HG02588 (cell line): ENCODE measurements around the gene SLC25A18.
"Not testable (repeated sequence)": the region's sequence is repeated elsewhere in the genome, so short reads cannot be mapped to it uniquely, and the experiment has no call there.

Experiments
- ATAC-seq: cut with Tn5 transposase; IDR thresholded peaks from one replicate; pipeline ENCODE4 v1.9.1; 2021; ENCODE audit warnings: mild to moderate bottlenecking, moderate library complexity; ENCODE audit not compliant: unreplicated experiment

SLC25A18 gene, protein sequence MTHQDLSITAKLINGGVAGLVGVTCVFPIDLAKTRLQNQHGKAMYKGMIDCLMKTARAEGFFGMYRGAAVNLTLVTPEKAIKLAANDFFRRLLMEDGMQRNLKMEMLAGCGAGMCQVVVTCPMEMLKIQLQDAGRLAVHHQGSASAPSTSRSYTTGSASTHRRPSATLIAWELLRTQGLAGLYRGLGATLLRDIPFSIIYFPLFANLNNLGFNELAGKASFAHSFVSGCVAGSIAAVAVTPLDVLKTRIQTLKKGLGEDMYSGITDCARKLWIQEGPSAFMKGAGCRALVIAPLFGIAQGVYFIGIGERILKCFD

DNA sequence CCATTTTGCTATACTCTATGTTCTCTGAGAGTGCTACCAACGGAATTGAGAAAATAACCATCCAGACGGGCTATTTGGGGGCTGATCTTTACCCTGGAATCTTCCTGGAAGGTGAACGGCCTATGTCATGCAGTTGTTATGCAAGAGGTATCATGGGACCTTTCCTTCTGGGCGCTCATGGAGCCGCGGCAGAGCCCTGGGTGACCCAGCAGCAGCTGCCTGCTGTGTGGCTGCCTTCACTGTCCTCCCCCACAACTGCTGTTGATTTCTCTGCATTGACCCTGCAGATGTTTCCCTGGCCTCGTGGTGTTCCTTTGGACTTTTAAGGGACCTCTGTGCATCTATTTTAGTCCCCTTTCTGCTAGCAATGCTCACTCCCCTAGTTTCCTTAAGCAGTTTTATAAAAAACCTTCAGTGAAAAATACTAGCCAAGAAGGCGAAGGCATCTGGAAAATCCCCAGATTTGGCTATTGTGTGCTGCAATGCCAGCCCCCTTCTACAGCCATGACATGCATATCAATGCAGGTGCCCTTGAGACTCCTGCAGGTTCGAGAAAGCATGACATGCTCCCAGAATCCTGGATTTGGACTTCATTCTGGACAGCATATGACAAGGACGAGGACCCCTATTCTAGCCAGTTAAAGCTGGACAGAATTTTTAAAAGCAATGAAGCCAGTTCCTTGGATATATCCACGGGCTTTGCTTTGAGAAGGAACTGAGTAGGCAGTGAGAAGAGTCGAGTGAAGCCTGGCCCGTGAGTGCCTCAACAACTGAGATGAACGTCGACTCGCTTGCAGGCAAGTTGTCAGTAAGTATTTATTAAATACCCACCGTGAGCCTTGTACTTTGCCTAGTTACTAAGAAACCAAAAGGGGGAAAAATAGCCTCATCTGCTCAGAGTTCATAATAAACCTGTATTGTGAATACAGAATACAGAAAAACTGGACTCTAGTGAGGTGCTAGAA, at the start of gene SLC25A18:
Gene SLC25A18, plus strand, starts transcription at position 593 of the 965 bp plus-strand sequence. CDS start 16,447 bp downstream, outside the sequence.
- ATAC-seq, result no peak

DNA sequence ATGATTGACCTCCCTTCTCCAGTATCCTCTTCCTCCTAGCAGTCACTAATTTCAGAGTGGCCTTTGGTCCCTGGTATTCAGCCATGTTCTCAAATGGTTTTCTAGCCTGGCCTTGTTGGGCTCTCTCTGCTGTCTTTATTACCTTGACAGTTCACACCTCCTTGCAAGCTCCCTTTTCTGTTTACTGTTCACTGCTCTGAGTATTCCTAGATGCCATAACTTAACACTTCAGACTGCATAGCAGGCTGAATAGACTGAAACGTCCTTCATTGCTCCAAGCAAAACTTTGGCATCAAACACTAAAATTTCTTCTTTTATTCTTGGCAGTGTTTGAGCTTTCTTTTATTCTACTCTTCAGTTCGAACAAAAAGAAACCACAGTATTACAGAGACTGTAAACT, 49.7 kb upstream of the SLC25A18 start:
- no peak for ATAC-seq

DNA sequence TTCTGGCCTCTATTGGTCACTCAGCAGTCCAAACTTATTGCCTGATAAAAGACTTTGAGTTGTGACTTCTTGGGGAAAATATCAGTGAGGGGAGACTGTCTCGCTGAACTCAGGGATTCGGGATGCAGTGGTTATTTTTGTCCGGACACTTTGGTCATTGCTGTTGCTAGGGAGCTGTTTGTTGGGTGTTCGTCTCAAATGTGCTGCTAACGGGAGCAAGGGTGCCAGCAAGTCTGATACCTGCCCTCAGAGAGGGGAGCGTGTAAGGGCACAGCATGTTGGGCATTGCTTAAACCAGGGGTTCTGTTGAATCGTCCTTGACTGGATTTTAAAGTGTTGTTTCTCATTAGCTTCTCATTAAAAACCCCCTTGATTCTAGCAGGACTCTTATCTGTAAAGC, 49.2 kb upstream of the SLC25A18 start:
- ATAC-seq, result no peak

DNA sequence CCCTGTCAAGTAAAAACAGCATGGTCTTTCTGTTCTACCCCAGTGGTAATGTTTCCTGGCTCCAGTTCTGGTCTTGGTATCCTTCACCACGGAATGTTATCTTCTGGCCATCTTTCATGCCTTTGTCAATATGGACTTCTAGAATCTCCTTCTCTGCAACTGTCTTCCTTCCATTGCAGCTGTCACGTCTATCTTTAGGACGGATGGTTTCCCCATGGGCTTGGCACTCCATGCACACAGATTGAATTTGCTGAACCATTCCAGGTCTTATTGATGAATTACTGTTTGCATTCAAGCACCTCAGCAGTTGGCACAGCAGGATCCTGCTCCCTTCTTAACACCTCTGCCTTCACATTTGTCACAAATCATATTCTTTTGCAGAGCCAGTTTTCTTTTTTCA, 44.9 kb upstream of the SLC25A18 start:
- no peak for ATAC-seq

DNA sequence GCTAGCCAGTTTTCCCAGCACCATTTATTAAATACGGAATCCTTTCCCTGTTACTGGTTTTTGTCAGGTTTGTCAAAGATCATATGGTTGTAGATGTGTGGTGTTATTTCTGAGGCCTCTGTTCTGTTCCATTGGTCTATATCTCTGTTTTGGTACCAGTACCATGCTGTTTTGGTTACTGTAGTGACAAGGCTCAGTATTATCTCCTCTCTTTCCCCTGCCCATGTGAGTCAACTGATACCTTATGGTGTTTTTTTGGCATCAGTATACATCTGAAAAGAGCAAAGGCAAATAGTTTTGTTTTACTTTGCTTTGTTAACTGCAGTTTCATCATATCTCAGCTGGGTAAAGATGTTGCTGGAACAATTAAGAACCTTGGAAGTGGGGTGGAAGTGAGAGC, 41.3 kb upstream of the SLC25A18 start:
- not testable (repeated sequence) for ATAC-seq

DNA sequence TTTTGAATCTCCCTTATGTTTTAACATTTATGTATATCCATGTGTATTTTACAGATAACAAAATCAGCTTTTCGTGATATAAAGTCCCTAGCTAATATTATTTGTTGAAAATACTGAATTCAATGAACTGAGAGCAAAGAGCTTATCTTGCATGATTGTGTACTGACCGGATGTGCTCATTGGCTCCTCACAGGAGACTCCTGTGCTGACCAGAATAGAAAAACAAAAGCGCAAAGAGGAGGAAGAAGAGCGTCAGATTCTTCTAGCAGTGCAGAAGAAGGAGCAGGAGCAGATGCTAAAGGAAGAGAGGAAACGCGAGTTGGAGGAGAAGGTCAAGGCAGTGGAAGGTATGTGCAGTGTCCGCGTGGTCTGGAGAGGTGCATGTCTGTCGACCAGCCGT, 39.4 kb upstream of the SLC25A18 start:
- ATAC-seq, result no peak

DNA sequence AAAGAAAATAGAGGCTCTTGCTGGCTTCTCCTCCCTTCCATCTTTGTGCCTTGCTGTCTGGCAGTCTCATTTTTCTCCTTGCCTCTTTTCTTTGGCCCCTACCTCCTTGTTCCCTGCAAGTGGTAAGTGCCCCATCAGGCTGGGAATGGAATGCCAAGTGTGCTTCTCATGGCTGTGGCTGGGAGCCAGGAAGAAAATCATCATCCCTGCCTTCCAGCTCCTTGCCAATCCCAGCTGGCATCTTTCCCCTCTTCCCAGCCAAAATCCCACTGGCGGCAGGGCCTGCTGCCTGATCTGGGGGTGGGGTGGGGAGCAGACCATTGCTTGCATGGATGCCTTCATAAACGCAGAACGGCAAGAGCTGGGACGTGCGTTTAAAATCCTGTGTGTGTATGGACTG, 27.0 kb upstream of the SLC25A18 start:
- no peak for ATAC-seq

DNA sequence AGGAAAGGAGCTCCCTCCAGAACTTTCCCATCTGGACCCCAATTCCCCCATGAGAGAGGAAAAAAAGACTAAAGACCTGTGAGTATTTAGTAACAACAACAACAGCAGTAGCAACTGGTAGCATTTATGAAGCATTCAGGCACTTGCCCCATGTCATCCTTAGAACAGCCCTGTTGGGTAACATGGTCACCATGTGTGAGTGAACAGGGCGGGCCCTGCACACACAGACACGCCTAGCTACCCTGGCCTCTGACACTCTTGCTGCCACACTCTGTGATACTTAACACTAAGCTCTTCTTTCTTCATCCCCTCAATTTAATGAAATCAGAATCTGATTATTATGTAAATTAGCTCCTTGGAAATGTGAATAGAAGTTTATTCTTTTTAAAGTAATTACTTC, 26.1 kb upstream of the SLC25A18 start:
- no peak for ATAC-seq

DNA sequence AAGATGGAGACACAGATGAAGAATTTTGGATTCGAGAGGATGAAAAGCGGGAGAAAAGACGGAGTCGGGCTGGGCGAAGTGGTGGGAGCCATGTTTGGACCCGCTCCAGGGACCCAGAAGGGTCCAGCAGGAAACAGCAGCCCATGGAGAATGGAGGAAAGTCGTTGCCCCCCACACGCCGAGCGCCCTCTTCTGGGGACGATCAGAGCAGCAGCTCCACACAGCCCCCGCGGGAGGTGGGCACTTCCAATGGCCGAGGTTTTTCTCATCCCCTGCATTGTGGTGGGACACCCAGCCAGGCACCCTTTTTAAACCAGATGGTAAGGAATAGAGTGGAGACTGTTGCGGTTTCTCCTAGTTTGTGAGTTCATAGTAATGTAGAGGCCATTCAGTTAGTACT, 22.8 kb upstream of the SLC25A18 start:
- ATAC-seq, result no peak

DNA sequence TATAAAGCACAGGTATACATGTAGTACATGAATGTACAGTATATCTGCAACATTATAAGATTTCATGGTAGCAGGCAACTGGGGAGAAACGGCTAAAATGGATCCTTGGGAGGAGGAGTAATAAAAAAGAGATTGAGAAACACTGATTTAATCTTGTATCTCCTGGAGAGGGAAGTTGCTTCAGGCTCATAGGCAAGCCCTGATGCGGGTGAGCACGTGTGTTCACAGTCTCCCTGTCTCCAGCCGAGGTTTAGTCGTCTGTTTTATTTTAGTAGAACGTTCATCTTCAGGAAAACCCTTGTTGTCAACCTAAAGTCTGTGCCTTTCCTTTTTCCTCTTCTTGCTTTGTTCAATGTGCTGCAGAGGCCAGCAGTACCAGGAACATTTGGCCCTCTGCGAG, 21.8 kb upstream of the SLC25A18 start:
- no peak for ATAC-seq

DNA sequence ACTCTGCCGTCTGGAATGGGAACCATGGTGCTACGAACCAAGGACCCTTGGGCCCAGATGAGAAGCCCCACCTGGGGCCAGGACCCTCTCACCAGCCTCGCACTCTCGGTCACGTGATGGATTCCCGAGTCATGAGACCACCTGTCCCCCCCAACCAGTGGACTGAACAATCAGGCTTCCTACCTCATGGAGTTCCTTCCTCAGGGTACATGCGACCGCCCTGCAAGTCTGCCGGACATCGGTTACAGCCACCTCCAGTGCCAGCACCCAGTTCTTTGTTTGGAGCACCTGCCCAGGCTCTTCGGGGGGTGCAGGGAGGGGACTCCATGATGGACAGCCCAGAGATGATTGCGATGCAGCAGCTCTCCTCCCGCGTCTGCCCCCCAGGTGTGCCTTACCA, 20.8 kb upstream of the SLC25A18 start:
- no peak for ATAC-seq

DNA sequence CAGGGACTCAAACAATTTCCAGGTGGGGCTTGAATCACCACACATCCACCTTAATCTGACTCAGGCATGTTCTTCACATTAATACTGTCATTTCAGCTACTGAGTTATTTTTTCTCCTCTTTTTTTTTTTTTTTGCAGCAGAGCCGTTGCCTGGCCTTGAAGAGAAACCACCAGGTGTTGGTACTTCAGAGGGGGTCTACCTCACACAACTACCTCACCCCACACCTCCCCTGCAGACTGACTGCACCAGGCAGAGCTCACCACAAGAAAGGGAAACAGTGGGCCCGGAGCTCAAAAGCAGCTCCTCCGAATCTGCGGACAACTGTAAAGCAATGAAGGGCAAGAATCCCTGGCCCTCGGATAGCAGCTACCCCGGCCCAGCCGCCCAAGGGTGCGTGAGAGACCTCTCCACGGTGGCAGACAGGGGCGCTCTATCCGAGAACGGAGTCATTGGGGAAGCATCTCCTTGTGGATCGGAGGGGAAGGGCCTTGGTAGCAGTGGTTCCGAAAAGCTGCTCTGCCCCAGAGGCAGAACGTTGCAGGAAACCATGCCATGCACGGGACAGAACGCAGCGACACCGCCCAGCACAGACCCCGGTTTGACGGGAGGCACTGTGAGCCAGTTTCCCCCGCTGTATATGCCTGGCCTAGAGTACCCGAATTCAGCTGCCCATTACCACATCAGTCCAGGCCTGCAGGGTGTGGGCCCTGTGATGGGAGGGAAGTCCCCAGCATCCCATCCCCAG, 15.1 kb upstream of the SLC25A18 start:
- ATAC-seq, result no peak

DNA sequence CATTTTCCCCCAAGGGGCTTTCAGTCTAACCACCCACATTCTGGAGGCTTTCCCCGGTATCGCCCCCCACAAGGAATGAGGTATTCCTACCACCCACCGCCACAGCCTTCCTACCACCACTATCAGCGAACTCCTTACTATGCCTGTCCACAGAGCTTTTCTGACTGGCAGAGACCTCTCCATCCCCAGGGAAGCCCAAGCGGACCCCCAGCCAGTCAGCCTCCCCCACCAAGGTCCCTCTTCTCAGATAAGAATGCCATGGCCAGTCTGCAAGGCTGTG, 14.6 kb upstream of the SLC25A18 start:
- no peak for ATAC-seq

DNA sequence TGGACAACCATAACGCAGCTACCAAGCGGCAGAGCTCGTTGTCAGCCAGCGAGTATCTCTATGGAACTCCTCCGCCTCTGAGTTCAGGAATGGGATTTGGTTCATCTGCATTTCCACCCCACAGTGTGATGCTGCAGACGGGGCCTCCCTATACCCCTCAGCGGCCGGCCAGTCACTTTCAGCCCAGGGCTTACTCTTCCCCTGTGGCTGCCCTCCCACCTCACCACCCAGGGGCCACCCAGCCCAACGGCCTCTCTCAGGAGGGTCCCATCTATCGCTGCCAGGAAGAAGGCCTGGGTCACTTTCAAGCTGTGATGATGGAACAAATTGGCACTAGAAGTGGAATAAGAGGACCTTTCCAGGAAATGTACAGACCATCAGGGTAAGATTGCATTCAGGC, 14.1 kb upstream of the SLC25A18 start:
- no peak for ATAC-seq

DNA sequence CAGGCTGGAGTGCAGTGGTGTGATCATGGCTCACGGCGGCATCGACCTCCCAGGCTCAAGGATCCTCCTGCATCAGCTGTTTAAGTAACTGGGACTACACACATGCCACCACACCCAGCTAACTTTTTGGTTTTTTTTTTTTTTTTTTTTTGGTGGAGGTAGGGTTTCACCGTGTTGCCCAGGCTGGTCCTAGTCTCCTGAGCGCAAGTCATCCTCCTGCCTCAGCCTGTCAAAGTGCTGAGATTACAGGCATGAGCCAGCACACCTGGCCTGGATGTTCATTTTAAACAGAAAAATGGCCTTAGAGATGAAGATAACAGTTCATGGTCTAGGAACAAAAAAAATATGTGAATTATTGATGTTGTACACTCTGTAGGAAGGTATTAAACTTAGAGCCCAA, 13.6 kb upstream of the SLC25A18 start:
- ATAC-seq, result no peak

DNA sequence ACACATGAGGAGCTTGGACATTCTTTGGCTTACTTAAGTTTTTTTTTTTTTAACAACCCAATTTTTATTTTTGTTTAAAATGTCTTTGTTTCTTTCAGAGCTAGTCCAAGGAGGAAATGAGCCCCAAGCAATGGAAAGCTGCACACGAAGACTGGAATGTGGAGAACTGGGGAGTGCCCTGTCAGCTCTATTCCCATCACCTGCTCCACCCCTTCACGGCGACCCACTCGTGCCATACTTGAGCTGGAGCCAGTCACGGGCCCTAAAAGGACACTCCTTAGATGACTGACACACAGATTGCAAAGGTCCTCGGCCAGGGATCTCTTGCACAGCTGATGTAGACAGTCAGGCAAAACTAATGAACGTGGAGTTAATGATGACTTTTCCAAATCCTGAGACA, 10.6 kb upstream of the SLC25A18 start:
- ATAC-seq, result no peak

DNA sequence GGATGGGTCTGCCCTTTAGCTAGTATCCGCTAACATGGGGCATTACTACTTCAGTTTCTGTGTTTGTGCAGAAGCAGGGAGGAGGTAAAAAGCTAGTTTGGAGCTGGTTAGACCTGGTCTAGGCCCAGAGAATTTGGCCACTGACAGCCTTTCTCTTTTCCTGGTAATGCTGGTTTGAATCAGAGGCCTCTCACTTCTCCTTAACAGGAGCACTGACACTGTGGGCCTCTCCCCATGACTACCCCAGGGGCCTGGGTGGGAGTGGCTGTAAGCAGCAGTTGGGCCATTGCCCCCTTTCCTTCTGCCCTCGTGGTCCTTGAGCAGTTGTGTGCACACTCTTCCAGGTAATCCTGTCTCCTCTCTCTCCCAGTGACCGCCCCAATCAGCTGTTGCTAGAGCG, 8.5 kb upstream of the SLC25A18 start:
- ATAC-seq, result no peak

DNA sequence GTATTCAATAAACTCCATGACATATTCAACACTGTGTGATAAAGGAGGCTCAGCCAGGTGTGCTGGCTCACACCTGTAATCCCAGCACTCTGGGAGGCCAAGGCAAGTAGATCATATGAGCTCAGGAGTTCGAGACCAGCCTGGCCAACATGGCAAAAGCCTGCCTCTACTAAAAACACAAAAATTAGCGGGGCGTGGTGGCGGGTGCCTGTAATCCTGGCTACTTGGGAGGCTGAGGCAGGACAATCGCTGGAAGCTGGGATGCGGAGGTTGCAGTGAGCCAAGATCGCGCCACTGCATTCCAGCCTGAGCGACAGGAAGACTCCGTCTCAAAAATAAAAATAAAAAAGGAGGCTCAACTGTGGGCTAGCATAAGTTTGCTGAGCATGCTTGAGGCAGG, 4.1 kb upstream of the SLC25A18 start:
- no peak for ATAC-seq

DNA sequence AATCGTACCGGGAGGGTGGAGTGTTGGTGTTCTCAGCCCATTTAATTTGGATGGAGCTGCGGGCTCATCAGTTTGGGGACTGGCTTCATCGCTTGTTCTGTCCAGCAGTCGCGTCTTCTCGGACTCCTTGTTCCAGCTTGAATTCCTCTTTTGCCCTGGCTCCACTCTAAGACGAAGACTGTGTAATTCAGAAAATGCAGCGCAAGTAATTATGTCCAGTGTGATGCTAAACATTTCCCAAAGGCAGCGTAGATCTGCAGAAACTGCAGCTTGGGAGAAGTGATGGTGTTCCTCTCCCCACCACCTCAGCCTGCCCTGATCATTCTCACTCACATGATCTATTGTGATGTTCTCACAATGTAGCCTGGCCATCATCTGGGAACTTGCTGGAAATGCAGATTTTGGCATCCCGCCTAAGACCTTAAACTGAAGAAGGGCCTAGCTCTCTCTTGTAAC, 666 bp downstream of the SLC25A18 start:
- no peak for ATAC-seq

DNA sequence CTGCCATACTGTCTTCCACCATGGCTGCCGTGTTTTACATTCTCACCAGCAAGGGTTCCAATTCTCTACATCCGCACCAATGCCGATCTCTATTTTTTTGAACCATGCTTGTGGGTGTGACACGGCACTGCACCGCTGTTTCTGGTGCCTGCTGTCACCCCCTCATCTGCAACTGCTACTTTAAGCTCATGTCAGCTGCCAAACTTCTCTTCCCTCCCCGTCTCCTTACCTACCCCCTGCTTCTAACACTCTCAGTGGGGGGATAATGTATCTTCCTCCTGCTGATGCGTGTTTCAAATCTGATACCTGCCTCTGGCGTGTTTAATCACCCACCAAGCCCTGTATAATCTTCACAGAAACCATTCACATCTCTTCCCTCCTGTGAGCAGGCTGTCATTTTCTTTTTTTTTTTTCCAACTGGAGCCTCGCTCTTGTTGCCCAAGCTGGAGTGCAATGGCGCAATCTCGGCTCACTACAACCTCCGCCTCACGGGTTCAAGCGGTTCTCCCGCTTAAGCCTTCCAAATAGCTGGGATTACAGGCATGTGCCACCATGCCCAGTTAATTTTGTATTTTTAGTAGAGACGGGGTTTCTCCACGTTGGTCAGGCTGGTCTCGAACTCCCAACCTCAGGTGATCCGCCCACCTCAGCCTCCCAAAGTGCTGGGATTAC, 2.9 kb downstream of the SLC25A18 start:
- not testable (repeated sequence) for ATAC-seq

DNA sequence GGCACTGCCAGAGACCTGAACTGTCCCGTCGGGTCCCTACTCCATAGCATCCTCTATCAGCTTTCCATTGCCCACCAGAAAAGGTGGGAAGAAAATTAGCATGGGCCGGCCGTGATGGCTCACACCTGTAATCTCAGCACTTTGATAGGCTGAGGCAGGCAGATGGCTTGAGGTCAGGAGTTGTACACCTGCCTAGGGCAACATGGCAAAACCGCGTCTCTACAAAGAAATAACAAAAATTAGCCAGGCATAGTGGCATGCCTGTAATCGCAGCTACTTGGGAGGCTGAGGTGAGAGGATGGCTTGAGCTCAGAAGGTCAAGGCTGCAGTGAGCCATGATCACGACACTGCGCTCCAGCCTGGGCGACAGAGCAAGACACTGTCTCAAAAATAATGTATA, 3.5 kb downstream of the SLC25A18 start:
- ATAC-seq, result no peak
